ENCODE measurements around the gene MEGF6. TPM values are rescaled to one million over a fixed set of nuclear protein-coding genes. Genes with fewer than 3 reads are reported as not detected.

The MEGF6 gene, protein sequence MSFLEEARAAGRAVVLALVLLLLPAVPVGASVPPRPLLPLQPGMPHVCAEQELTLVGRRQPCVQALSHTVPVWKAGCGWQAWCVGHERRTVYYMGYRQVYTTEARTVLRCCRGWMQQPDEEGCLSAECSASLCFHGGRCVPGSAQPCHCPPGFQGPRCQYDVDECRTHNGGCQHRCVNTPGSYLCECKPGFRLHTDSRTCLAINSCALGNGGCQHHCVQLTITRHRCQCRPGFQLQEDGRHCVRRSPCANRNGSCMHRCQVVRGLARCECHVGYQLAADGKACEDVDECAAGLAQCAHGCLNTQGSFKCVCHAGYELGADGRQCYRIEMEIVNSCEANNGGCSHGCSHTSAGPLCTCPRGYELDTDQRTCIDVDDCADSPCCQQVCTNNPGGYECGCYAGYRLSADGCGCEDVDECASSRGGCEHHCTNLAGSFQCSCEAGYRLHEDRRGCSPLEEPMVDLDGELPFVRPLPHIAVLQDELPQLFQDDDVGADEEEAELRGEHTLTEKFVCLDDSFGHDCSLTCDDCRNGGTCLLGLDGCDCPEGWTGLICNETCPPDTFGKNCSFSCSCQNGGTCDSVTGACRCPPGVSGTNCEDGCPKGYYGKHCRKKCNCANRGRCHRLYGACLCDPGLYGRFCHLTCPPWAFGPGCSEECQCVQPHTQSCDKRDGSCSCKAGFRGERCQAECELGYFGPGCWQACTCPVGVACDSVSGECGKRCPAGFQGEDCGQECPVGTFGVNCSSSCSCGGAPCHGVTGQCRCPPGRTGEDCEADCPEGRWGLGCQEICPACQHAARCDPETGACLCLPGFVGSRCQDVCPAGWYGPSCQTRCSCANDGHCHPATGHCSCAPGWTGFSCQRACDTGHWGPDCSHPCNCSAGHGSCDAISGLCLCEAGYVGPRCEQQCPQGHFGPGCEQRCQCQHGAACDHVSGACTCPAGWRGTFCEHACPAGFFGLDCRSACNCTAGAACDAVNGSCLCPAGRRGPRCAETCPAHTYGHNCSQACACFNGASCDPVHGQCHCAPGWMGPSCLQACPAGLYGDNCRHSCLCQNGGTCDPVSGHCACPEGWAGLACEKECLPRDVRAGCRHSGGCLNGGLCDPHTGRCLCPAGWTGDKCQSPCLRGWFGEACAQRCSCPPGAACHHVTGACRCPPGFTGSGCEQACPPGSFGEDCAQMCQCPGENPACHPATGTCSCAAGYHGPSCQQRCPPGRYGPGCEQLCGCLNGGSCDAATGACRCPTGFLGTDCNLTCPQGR (N-terminal part only)
- 0.13 and 0.16 TPM in 2 replicates for total RNA-seq
- 45.6 TPM for polyA plus RNA-seq (2012)

DNA sequence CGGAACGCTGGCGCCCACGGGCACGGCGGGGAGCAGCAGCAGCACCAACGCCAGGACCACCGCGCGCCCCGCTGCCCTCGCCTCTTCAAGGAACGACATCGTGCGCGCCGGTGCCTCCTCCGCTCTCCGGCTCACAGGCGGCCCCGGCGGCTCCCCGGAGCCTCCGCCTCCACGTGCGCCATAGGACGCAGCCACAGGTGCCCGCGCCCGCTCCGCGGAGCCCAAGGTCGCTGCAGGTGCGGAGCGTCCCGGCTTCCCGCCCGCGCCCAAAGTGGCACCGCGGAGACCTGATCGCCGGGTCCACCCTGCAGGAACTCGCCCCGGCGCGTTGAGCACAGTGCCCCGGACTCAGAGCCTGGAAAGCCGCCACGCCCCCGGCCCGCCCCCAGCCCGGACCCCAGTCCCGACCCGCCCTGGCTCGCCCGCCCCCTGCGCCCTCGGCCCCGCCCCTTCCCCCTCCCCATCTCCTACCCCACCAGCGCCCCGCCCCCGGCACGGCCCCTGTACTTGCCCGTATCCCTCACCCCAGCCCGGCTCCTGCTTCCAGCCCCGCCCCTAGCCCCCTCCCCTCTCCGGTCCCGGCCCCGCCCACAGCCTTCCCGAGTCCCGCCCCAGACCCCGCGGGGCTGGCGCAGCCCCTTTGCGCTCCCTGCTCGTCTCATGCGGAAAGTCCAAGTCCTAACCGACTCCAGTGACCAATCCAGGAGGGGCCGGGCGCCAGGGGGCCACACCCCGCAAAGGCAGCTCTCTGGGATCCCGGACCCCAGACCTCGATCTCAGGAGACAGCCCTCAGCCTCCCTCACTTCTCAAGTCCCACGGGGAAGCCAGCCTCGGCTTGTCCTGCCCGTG lies at the start of gene MEGF6:
TSS of gene MEGF6 (minus strand) at position 339 of the 850 bp plus-strand sequence. CDS start at position 99, 240 bp downstream.
- no peak for DNase-seq (ENCODE audit: low read depth)

GRCh38 chr1:3660704-3661103 lies 49.4 kb upstream of the MEGF6 start:
- no peak for DNase-seq (ENCODE audit: low read depth)

DNA sequence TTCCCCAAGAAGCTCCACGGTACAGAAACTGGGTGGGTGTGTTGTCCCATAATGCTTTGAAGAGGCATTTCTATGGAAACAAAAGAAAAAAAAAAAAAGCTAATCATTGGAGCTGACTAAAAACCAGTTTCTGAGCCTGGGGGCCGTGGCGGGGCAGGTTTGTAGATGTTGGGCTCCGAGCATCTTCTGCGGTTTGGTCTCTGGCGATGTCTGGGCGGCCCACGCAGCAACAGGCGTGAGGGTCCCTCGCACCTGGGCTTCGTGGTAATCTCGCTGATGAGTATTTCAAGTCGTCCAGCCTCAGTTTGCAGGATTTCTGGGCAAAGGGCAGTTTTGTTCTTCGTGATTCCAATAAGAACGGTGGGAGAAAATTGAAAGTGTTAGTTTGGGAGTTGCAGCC lies 47.8 kb upstream of the MEGF6 start:
- no peak for DNase-seq (ENCODE audit: low read depth)

DNA sequence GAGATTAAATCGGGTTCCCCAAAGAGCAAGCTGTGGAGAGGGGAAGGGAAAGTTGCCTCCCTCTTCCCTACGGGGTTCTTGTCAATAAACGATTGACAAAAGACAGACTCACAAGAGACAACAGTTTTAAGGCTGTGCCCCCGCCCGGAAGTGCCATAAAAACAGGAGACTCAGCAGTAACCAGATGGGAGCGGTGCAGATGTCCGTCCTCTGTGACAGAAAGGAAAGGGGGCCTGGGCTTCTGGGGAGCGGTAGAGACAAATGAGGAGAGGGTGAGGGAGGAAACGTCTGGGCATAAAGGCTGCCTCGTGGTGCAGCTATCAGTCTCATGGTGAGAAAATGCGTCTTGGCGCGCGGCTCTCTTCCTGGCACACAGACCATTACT lies 46.9 kb upstream of the MEGF6 start:
- DNase-seq (ENCODE audit: low read depth), result no peak

DNA sequence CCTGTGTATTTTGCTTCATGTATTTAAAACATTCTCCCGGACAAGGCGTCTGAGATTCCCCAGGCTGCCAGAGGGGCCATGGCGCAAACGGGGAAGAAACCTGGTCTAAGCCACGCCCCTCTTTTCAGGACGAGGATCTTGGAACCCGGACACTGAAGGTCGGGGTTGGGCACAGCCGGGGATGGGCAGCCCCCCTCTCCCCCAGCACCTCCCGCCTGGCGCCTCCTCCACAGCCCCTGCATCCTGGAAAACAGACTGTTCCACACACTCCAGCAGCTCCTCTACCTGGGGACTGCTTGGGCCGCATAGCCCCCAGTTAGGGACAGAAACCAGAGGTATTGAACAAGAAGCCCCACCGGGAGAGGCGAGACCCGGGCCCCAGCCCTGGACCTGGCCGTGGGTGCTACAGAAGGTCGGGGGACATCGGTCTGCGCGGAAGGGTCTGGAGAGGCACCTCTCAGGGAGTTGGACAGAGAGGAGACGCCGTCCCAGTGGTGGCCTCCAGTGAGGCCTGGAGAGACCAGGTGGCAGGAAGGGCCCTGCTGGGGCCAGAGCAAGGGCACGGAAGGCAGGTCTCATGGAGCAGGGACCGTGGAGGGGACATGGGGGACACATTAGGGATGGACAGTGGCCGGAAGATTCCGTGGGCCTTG lies 46.4 kb upstream of the MEGF6 start:
- no peak for DNase-seq (ENCODE audit: low read depth)

DNA sequence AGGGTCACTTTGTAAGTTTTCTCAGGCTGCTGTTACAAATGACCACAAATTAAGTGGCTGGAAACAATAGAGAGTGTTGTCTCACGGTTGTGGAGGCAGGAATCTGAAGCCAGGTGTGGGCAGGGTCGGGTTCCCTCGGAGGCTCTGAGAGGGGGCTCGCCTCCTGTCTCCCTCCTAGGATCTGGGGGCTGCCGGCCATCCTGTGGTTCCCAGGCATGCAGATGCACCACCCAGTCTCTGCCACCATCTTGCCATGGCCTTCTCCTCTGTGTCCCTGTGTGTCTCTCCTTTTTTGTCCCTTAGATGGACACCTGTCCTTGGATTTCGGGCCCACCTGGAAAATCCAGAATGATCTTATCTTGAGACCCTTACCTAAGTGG lies 45.8 kb upstream of the MEGF6 start:
- DNase-seq (ENCODE audit: low read depth), result no peak

DNA sequence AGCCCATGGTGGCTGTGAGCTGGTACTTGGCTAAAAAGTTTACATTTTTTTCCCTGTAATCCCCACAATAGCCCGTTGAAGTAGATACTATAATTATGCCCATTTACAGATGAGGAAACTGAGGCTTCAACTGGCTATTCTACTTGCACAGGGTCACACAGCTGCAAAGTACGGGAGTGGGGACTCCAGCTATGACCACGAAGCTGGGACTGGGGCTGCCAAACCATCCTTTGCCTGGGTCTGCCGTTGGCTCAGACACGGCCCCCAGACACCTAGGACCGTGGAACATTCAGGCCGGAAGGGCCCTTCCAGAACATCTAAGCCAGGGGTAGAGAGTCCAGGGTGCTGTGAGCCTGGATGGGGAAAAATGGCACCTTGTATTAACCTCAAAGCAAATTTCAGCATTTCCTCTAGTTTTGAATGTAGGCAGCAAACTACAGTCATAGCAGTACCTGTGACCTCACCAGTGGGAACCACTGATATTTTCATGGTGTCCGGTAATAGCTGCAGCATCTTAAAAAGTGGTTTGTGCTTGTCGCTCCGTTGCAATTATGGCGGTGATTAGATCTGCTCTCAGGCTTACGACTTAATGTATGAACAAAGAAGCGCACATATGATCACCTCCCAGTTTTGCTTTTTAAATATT lies 45.3 kb upstream of the MEGF6 start:
- no peak for DNase-seq (ENCODE audit: low read depth)

GRCh38 chr1:3654549-3655281 lies 43.4 kb upstream of the MEGF6 start:
- peak; percentile 84 for DNase-seq (ENCODE audit: low read depth)

GRCh38 chr1:3653286-3653618 lies 41.9 kb upstream of the MEGF6 start:
- DNase-seq (ENCODE audit: low read depth), result no peak

- DNase-seq (ENCODE audit: low read depth), result no peak
These were observed 41.4 kb upstream of the MEGF6 start for GRCh38 chr1:3652548-3653285.

DNA sequence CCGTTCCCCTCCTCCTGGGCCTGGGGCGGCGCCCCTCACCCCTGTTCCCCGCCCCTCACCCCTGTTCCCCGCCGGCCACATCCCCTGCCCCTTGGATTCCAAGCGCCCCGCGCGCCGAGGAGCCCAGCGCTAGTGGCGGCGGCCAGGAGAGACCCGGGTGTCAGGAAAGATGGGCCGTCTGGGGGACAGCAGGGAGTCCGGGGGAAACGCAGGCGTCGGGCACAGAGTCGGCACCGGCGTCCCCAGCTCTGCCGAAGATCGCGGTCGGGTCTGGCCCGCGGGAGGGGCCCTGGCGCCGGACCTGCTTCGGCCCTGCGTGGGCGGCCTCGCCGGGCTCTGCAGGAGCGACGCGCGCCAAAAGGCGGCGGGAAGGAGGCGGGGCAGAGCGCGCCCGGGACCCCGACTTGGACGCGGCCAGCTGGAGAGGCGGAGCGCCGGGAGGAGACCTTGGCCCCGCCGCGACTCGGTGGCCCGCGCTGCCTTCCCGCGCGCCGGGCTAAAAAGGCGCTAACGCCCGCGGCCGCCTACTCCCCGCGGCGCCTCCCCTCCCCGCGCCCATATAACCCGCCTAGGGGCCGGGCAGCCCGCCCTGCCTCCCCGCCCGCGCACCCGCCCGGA lies 40.7 kb upstream of the MEGF6 start, which contains the start of gene TP73:
TSS of gene TP73 (plus strand) at position 587 of the 618 bp plus-strand sequence. CDS start 29,850 bp downstream, outside the sequence.
- peak; percentile 26 for DNase-seq (ENCODE audit: low read depth)

DNA sequence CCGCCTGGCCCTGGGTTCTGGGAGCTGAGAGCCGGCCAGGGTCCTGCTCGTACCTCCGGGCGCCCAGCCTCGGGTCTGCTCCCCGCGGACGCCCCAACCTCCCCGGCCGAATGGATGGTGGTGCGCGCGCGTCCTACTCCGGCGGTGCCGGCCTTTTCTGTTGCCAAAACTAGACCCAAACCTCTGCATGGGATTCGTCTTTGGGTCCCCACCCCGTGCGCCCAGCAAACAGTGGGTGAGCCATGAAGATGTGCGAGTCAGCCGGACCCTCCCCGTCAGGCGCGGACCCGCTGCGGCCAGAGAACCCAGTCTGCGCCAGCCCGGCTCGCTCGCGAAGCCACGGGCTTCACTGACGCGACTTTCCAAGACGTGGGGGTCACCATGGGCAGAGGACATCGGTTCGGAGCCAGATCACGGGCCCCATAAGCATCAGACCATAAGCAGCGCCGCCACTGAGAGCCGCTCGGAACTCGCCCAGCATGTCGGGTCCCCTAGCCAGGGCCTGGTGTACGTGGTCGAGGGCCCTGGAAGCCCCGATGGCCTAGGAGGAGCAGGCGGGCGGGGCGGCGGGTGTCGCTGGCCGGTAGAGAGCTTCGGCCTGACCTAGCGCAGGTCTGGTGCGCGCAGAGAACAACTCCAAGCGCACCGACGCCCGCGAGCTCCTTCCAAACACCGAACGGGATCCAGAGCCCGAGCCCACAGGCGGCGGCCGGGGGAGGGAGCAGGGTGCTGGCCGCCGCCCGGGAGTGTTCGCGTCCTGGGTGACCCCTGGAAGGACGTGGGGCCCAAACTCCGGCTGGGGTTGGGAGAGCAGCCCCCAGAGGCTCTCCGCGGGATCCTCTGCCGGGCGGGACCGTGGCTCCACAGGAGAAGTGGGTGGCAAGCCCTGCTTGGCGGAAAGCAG lies 40.0 kb upstream of the MEGF6 start:
- no peak for DNase-seq (ENCODE audit: low read depth)

DNA sequence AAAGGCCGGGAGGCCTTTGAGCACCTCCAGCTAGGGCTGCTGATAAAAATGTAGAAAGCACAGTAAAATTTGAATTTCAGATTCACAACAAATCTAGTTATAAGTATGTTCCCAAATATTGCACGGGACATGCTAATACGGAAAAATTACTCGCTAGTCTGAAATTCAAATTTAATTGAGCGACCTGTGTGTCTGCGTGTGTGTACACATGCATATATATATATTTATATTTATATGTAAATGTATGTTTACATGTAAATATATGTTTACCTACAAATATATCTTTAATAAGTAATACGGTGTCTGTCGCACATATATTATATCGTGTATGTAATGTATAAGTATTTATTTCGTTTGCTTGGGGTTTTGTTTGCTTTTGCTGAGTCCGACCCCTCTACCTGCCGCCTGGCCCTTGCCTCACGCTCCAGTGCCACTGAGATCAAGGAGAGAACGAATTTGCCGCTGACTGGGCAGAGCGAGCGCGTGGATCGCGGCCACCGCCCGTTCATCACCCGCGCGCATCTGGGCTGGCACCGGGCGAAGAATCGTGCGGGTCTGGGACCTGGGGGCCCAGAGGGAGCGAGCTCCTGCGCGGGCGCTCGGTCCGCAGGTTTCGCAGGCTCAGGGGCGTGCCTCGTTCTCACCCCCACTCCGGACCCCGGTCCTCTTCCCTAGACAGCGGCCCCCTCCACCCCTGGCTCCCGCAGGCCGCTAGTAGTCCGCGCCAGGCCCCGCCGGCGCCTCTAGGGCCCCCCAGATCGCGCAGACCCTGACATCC lies 39.1 kb upstream of the MEGF6 start:
- DNase-seq (ENCODE audit: low read depth), result no peak

DNA sequence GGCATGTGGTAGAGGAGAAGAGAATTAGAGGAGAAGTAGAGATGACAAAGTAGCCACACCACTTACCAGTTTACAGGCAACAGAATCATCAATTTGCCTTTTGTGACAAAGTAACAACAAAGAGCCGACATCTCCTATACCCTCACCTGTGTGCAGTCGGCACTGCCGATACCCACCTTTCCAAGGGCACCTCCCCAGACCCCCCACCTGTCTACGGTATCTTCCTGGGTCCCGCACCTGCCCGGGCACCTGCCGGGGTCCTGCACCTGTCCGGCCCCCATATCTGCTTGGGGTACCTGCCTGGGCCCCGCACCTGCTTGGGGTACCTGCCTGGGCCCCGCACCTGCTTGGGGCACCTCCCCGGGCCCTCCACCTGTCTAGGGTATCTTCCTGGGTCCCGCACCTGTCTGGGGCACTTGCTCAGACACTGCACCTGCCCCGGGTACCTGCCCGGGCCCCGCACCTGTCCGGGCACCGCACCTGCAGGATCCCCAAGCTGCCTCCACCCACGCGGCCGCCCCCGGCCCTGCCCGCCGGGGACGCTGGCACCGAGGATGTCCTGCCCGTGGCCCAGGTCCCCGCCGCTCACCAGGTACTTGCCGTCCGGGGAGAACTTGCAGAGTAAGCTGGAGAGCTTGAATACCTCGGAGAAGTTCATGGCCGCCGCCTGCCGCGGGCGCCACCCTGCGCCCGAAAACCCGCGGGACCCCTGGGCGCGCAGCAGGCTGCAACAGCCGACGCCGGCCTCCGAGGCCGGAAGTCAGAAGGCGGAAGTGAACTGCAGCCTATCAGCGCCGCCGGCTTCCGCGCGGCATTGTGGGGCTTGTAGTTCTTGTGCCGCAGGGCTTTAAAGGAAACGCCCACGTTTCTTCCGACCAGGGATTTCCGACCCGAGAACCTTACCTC lies 38.3 kb upstream of the MEGF6 start, which contains the start of gene WRAP73:
TSS of gene WRAP73 (minus strand) at position 762 of the 906 bp plus-strand sequence. CDS start at position 658, 104 bp downstream.
- DNase-seq (ENCODE audit: low read depth), result peak; percentile 93
